HG02870 (cell line): ENCODE results near the gene SRPX2.
"Not testable (repeated sequence)": the region's sequence is repeated elsewhere in the genome, so short reads cannot be mapped to it uniquely, and the experiment has no call there.

Experiments used
- ATAC-seq: cut with Tn5 transposase; IDR thresholded peaks from one replicate; pipeline ENCODE4 v1.9.1; 2021; ENCODE audit warnings: mild to moderate bottlenecking, moderate library complexity; ENCODE audit not compliant: unreplicated experiment

Gene SRPX2

DNA sequence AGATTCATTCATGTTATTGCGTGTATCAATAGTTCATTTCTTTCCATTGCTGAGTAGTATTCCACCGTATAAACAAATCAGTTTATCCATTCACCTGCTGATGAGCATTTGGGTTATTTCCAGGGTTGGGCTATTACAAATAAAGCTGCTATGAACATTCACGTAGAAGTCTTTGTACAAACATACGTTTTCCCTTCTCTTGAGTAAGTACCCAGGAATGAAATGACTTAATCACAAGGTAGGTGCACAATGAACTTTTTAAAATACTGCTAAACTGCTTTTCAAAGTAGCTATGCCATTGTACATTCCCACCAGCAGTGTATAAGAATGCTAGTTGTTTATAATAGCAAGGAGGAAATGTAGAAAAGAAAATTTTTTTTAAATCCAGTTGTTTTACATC lies 52.0 kb downstream of the SRPX2 start:
- ATAC-seq, result no peak

DNA sequence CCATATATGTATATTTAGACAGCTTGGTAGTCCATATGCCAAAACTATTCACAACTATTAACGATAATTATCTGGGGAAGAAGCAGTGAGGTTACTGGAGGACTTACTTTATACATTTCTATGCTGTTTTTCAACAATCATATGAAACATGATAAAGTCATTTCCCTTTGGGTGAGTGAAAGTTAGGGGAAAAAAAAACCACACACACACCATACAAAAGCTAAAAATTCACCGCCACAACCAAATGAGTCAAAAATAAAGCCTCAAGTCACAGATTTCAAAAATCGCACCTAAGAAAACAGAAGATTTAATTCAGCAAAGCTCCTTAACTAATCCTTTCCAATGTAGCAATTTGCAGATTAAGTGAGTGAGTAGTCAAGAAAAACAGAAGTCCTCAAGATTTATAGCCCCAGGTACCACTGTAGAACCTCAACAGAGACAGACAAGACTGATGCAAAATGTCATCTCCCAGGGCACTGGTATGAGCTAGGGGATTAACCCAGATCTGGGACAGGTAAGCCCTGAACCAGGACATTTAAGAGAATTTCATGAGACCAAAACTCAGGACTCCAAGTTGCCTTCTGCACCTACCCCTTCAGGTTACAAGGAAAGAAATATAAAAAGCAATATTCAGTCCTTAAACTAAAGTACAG lies 52.8 kb downstream of the SRPX2 start:
- peak; percentile 58 for ATAC-seq

DNA sequence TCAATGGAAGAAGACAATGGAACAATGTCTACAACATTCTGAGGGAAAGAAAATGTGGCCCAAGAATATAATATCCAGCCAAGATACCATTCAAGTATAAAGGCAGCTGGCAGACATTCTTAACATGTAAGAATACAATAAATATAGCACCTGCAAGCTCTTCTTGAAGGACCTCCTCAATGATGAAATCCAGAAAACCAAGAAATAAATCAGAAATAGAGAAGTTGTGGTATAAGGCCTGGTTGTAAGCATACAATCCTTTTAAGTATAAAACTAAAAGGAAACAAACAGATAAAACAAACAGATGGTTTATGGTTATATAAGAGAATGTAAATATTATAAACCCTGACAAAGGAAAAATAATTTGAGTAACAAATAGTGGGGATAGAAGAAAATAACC lies 54.6 kb downstream of the SRPX2 start:
- no peak for ATAC-seq

DNA sequence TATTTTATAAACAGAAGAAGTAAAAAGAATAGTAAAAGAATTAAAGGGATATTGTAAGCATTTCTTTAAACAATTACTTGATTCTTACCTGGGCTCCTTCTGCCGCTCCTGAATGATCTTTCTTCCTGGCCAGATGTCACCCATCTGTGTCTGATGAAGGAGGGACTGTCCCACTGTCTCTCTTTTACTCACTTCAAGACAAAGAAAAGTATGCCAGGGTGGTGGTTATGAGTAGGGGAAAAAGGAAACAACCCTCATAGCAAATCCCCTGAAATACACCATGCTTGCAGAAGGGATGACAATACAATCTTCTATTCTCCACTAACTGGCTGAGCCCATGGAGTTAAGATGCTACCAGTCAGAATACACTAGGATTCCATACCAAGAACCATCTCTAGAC lies 56.8 kb downstream of the SRPX2 start:
- ATAC-seq, result peak; percentile 69

DNA sequence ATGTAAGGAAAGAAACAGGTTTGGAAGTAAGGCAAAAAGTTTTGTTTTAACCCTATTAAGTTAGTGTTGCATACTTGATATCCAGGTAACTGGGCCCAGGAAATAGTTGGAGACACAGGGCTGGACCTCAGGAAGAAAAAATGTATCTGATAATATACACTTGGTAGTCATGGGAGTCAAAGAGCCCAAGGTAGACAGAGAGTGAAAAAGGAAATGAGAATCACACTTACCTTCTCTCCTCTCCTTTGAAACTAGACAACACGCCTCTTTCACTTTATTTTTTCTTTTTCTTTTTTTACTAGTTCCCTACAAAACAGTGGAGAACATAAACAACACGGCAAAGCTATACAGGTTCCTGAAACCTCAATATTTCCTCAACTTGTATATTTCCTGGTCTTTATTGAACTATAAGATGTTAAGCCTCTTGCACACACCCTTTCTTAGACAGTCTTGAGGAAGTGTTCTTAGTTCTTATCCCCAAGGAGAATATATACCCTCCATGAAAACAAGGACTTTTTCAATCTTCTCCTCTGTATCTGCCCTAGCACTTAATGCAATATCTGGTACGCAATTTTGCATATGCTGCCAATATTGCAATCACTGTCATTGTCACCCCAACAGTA lies 60.7 kb downstream of the SRPX2 start:
- no peak for ATAC-seq

GRCh38 chrX:100710816-100711215 lies 66.8 kb downstream of the SRPX2 start:
- ATAC-seq, result no peak

DNA sequence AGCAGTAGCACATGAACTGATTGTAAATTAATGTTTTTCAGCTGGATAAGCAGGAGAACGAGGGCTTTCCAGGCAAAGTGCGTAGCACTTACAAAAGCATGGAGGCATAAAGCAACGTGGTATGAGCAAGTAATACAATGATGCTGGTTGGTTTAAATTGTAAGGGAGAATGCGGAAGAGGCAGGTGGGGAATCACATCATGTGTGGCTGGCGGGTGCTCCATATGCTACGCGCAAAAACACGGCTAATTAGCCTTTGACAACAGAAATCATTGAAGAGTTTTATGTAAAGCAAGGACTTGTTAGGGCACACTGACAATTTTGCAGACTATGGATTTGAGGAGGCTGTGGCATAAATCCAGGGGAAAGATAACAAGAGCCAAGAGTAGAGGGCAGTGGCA lies 73.4 kb downstream of the SRPX2 start:
- no peak for ATAC-seq

DNA sequence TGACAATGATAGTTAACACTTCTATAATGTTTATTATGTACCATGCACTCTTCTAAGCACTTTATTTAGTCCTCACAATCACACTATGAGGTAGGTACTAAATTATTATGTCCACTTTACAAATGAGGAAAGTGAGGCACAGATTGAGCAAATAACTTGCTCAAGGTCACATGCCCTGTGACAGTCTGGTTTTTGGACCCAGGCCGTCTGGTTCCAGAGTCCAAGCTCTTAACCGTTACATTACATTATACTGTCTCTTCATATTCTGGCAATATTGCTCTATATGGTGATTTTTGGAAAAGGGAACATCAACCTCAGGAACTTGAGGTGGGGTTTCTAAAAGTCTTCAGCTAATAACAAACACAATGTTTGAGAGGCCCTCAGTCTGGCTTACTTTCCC lies 75.1 kb downstream of the SRPX2 start:
- no peak for ATAC-seq

DNA sequence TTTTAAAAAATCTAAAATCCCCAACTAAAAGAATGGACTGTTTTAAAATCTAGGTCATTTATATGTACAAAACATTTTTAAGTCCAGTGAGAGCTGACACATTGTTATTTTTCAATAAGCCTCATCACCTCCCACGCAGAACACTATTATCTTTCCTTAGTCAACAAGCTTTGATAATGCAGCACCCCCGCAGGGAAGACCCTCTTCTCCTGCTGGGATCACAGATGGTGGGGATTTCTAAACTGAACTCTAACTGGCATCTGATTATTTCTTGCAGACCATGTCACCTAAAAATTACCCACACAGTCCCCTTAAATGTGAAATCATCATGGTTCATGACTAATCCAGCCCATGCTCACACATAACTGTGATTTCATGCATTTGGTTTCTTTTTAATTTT lies 76.3 kb downstream of the SRPX2 start:
- no peak for ATAC-seq

DNA sequence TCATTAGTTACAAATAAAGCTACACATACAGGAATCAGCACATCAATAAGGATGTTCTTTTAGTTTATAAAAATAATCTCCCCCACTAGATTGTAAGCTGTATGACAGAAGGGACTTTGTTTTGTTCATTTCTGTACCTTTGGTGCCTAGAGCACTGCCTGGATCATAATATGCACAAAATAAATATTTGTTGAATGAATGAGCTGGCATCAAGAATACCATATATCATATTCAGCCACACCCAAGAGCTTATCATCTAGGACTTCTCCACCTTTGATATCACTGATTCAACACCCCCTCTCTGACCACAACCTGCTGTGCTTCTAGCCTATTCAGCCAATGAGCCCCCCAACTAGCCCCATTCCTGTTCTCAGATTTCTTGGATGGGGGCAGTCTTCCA lies 77.3 kb downstream of the SRPX2 start:
- ATAC-seq, result no peak

DNA sequence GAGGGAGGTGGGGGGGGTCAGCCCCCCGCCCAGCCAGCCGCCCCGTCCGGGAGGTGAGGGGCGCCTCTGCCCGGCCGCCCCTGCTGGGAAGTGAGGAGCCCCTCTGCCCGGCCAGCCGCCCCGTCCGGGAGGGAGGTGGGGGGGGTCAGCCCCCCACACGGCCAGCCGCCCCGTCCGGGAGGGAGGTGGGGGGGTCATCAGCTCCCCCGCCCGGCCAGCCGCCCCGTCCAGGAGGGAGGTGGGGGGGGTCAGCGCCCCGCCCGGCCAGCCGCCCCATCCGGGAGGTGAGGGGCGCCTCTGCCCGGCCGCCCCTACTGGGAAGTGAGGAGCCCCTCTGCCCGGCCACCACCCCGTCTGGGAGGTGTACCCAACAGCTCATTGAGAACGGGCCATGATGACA lies 80.0 kb downstream of the SRPX2 start:
- ATAC-seq, result not testable (repeated sequence)
